Choroid plexus epithelial cell (primary cell): ENCODE results near the gene IFTAP.
"Not testable (repeated sequence)": the region's sequence is repeated elsewhere in the genome, so short reads cannot be mapped to it uniquely, and the experiment has no call there.

Experiments
- DNase-seq: peaks from one replicate; pipeline ENCODE4 v3.0.0-alpha.2; 2010; ENCODE audit warnings: low read depth
- H3K4me3 ChIP-seq: 2 replicates; pipeline ENCODE4 v1.5.1; 2011; ENCODE audit warnings: low read depth, mild to moderate bottlenecking, control low read depth, low read length, moderate library complexity
- CTCF ChIP-seq: conservative IDR thresholded peaks from 2 replicates; pipeline ENCODE4 v1.5.1; 2011; ENCODE audit warnings: low read depth, mild to moderate bottlenecking, control low read depth, inconsistent platforms, low read length, moderate library complexity

The IFTAP gene

GRCh38 chr11:36631774-36632173 is 37.5 kb downstream of the IFTAP start:
- TF ChIP-seq CTCF: no peak
- DNase-seq: no peak
- H3K4me3 ChIP-seq: no peak overlapping the region

GRCh38 chr11:36635066-36635862 is 41.0 kb downstream of the IFTAP start:
- DNase-seq: no peak
- no peak overlapping the region for H3K4me3 ChIP-seq
- no peak for TF ChIP-seq CTCF

GRCh38 chr11:36638556-36638955 is 44.3 kb downstream of the IFTAP start:
- H3K4me3 ChIP-seq: no peak overlapping the region
- TF ChIP-seq CTCF: no peak
- no peak for DNase-seq

GRCh38 chr11:36657610-36658267 is 63.4 kb downstream of the IFTAP start:
- TF ChIP-seq CTCF: no peak
- DNase-seq: peak; percentile 27
- no peak overlapping the region for H3K4me3 ChIP-seq

- not testable (repeated sequence) for H3K4me3 ChIP-seq, DNase-seq
Measured at GRCh38 chr11:36661359-36661758, 67.1 kb downstream of the IFTAP start.

GRCh38 chr11:36672815-36673450 is 78.6 kb downstream of the IFTAP start:
- no peak overlapping the region for H3K4me3 ChIP-seq
- peak; percentile 70 for DNase-seq
- peak; percentile 64 for TF ChIP-seq CTCF

GRCh38 chr11:36679547-36679946 is 85.2 kb downstream of the IFTAP start:
- not testable (repeated sequence) for H3K4me3 ChIP-seq, DNase-seq
